Measurements from ENCODE around the gene RELN. TPM values are rescaled to one million over a fixed set of nuclear protein-coding genes. Genes with fewer than 3 reads are reported as not detected.

The RELN gene
- total RNA-seq, 1 experiment from 2014 or later, result 0.02 TPM

DNA sequence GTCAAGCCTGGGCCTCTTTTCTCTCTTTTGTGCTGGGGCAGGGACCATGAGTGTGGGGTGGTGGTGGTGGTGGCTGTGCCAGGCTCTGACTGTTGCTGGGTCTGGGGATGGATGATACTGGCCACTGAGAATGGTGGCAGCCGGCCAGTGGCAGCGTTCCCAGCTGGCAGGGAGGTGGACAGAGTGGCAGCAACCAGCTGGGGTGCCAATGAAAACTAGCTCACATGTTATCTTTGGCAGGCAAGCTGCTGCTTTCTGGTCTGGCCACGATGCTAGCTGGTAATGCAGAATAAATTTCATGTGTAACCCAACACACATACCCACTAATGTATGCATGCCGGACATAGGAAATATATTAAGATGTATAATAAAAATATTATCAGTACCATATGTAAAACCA lies 448.4 kb downstream of the RELN start:
- H2BK5ac ChIP-seq (ENCODE audit: insufficient read length, low read length), result no peak overlapping the region
- DNase-seq, result no peak
- H3K9me3 ChIP-seq (ENCODE audit: control insufficient read depth, low read depth, low read length), result no peaks in the 10 kb centered on the region
- H3K14ac ChIP-seq (ENCODE audit: insufficient read depth, low read length), result no peak overlapping the region
- no peaks in the 10 kb centered on the region for H3K79me2 ChIP-seq (ENCODE audit: insufficient read depth, low read length)
- H2BK15ac ChIP-seq (ENCODE audit: low read depth, low read length), result no peak overlapping the region
- H2BK120ac ChIP-seq (ENCODE audit: low read depth, low read length, poor library complexity, severe bottlenecking), result no peak overlapping the region
- no CpG with 5 or more reads among the region's 4 CpGs for WGBS (ENCODE audit: extremely low coverage, insufficient read length, low lambda C conversion rate)
- no peak overlapping the region for H4K5ac ChIP-seq (ENCODE audit: insufficient read length, low read depth, low read length)
- H2AFZ ChIP-seq (ENCODE audit: low read length), result no peak overlapping the region
- no peak overlapping the region for H3T11ph ChIP-seq (ENCODE audit: low read length)
- TF ChIP-seq, protein P1, sequence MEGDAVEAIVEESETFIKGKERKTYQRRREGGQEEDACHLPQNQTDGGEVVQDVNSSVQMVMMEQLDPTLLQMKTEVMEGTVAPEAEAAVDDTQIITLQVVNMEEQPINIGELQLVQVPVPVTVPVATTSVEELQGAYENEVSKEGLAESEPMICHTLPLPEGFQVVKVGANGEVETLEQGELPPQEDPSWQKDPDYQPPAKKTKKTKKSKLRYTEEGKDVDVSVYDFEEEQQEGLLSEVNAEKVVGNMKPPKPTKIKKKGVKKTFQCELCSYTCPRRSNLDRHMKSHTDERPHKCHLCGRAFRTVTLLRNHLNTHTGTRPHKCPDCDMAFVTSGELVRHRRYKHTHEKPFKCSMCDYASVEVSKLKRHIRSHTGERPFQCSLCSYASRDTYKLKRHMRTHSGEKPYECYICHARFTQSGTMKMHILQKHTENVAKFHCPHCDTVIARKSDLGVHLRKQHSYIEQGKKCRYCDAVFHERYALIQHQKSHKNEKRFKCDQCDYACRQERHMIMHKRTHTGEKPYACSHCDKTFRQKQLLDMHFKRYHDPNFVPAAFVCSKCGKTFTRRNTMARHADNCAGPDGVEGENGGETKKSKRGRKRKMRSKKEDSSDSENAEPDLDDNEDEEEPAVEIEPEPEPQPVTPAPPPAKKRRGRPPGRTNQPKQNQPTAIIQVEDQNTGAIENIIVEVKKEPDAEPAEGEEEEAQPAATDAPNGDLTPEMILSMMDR (conservative IDR thresholded peaks at IDR 0.05), result no peak
- H3K4me2 ChIP-seq (ENCODE audit: insufficient read depth, insufficient read length, low read length), result no peak overlapping the region
- H3K23ac ChIP-seq (ENCODE audit: insufficient read length, low read depth, low read length), result no peak overlapping the region
- H3K27ac ChIP-seq (ENCODE audit: insufficient read length, low read depth, low read length), result no peak overlapping the region
- no peak overlapping the region for H3K4ac ChIP-seq (ENCODE audit: low read depth, low read length)
- no peak overlapping the region for H3K56ac ChIP-seq (ENCODE audit: insufficient read length, low read depth, low read length)
- Mint-ChIP-seq H3K9me3 (no peaks in the 10 kb centered on the region; a peak in 1 of 5 replicates), H3K36me3 (ENCODE audit: insufficient read depth in 1 of 3, low read depth in 3 of 3) (no peaks in the 10 kb centered on the region), H3K4me3 (no peak overlapping the region), H3K4me1 (no peaks in the 10 kb centered on the region), H3K27ac (no peak overlapping the region), H3K27me3 (ENCODE audit: low read depth) (peaks cover 9% of the 10 kb centered on the region)
- no peaks in the 10 kb centered on the region for H3K27me3 ChIP-seq (ENCODE audit: insufficient read depth, low read length)
- H4K20me1 ChIP-seq (ENCODE audit: control insufficient read depth, insufficient read depth, insufficient read length), result no peaks in the 10 kb centered on the region
- no peak overlapping the region for H4K91ac ChIP-seq (ENCODE audit: insufficient read length, low read depth, low read length)
- no peak overlapping the region for H3K9ac ChIP-seq (ENCODE audit: extremely low read depth, insufficient read length, low read length)
- H4K8ac ChIP-seq (replicated peaks; ENCODE audit: insufficient read length, low read depth, low read length), result no peak overlapping the region
- H2BK12ac ChIP-seq (ENCODE audit: insufficient read length, low read depth, low read length), result no peak overlapping the region
- no peak overlapping the region for H2AK5ac ChIP-seq (ENCODE audit: insufficient read length, low read length)
- no peaks in the 10 kb centered on the region for H3K79me1 ChIP-seq (ENCODE audit: insufficient read depth, low read depth, low read length, poor library complexity, severe bottlenecking)
- no peaks in the 10 kb centered on the region for H3K23me2 ChIP-seq (ENCODE audit: insufficient read length, low read depth, low read length, poor library complexity, severe bottlenecking)
- H3K4me1 ChIP-seq (ENCODE audit: insufficient read depth, low read length), result no peaks in the 10 kb centered on the region
- H3K18ac ChIP-seq (ENCODE audit: insufficient read length, low read depth, low read length), result no peak overlapping the region
- no peak overlapping the region for H2BK20ac ChIP-seq (ENCODE audit: low read depth, low read length, poor library complexity, severe bottlenecking)

All from H9 (cell line).